Measurements from ENCODE around the gene NPAS3.

The NPAS3 gene

GRCh38 chr14:33273978-33274377, 335.3 kb downstream of the NPAS3 start:
- DNase-seq, result no peak

- DNase-seq, result no peak
Measured at GRCh38 chr14:33275879-33276278, 337.2 kb downstream of the NPAS3 start.

GRCh38 chr14:33279865-33280264, 341.2 kb downstream of the NPAS3 start:
- DNase-seq, result no peak

- no peak for DNase-seq
Measured at GRCh38 chr14:33280646-33281045, 342.0 kb downstream of the NPAS3 start.

GRCh38 chr14:33282331-33283230, 343.9 kb downstream of the NPAS3 start:
- no peak for DNase-seq

GRCh38 chr14:33285902-33286700, 347.4 kb downstream of the NPAS3 start:
- no peak for DNase-seq

GRCh38 chr14:33287189-33287588, 348.5 kb downstream of the NPAS3 start:
- no peak for DNase-seq

GRCh38 chr14:33290641-33291040, 352.0 kb downstream of the NPAS3 start:
- DNase-seq, result no peak

GRCh38 chr14:33291529-33292104, 352.9 kb downstream of the NPAS3 start:
- no peak for DNase-seq

- DNase-seq, result no peak
Measured at GRCh38 chr14:33294419-33294818, 355.7 kb downstream of the NPAS3 start.

GRCh38 chr14:33297565-33297964, 358.9 kb downstream of the NPAS3 start:
- DNase-seq, result no peak

- no peak for DNase-seq
Measured at GRCh38 chr14:33307691-33308251, 369.1 kb downstream of the NPAS3 start.

- DNase-seq, result no peak
Measured at GRCh38 chr14:33309106-33309505, 370.4 kb downstream of the NPAS3 start.

- no peak for DNase-seq
Measured at GRCh38 chr14:33315217-33315616, 376.5 kb downstream of the NPAS3 start.

GRCh38 chr14:33315721-33316120, 377.0 kb downstream of the NPAS3 start:
- no peak for DNase-seq

GRCh38 chr14:33317675-33318074, 379.0 kb downstream of the NPAS3 start:
- DNase-seq, result no peak

GRCh38 chr14:33323979-33324378, 385.3 kb downstream of the NPAS3 start:
- DNase-seq, result no peak

- no peak for DNase-seq
Measured at GRCh38 chr14:33331176-33331949, 392.7 kb downstream of the NPAS3 start.

GRCh38 chr14:33332497-33332896, 393.8 kb downstream of the NPAS3 start:
- no peak for DNase-seq

GRCh38 chr14:33335366-33335765, 396.7 kb downstream of the NPAS3 start:
- DNase-seq, result no peak

- no peak for DNase-seq
Measured at GRCh38 chr14:33342299-33342974, 403.8 kb downstream of the NPAS3 start.

GRCh38 chr14:33343016-33343415, 404.3 kb downstream of the NPAS3 start:
- no peak for DNase-seq

All from activated CD8-positive, alpha-beta memory T cell treated with anti-CD3 and anti-CD28 coated beads, Interleukin-2, amount 50 U/mL, for 4 hours (primary cell).